PC-3 (cell line): ENCODE measurements around the gene EXOC1L.

Source experiments
- CTCF ChIP-seq: fragments of 300-600 bp; sonication (generic); conservative IDR thresholded peaks from 2 replicates; pipeline ENCODE4 v1.5.1; 2017; ENCODE audit warnings: antibody characterized with exemption, low read depth, mild to moderate bottlenecking, low read length
- EZH2 ChIP-seq: fragments of 300-600 bp; sonication (generic); IDR thresholded peaks from one replicate; pipeline ENCODE4 v1.6.1; 2017; ENCODE audit warnings: antibody characterized with exemption, mild to moderate bottlenecking, low read length; ENCODE audit not compliant: unreplicated experiment

DNA sequence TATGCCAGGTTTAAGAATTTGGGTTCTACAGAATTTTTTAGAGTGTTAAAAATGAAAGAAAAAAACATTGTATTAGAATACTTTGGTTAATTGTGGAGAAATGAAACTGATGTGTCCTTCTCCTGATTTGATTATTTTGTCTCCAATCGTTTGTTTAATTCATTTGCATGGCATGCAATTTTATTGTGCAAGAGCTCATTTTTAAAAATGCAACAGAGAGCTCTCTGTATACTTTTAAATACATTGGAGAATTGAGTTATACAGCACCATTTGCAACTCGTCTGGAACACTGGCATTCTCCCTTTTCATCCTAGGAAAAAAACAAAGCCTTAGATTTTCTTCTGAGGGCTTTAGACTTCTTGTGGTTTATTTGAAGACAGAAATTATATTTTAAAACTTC is 689 bp downstream of the EXOC1L start:
- TF ChIP-seq CTCF (no peak), EZH2 (no peak)
